ENCODE results near the gene PLCG1.

PLCG1 gene

GRCh38 chr20:41219824-41220223 lies 82.5 kb downstream of the PLCG1 start:
- DNase-seq: no peak

- DNase-seq: no peak
Measured at GRCh38 chr20:41221614-41222218, 84.4 kb downstream of the PLCG1 start.

- DNase-seq: no peak
Measured at GRCh38 chr20:41222296-41222695, 85.0 kb downstream of the PLCG1 start.

GRCh38 chr20:41222703-41223102 lies 85.4 kb downstream of the PLCG1 start:
- DNase-seq: no peak

- DNase-seq: no peak
Measured at GRCh38 chr20:41223112-41223511, 85.8 kb downstream of the PLCG1 start.

GRCh38 chr20:41224281-41224680 lies 86.9 kb downstream of the PLCG1 start:
- no peak for DNase-seq

GRCh38 chr20:41225091-41225490 lies 87.7 kb downstream of the PLCG1 start:
- no peak for DNase-seq

GRCh38 chr20:41226426-41226825 lies 89.1 kb downstream of the PLCG1 start:
- no peak for DNase-seq
